Inflammatory macrophage (primary cell): Measurements from ENCODE around the gene KRTAP29-1.

Experiments
- DNase-seq, 2 donors: peaks; one replicate each; pipeline ENCODE4 v3.0.0-alpha.2; 2020 to 2022

KRTAP29-1 gene

DNA sequence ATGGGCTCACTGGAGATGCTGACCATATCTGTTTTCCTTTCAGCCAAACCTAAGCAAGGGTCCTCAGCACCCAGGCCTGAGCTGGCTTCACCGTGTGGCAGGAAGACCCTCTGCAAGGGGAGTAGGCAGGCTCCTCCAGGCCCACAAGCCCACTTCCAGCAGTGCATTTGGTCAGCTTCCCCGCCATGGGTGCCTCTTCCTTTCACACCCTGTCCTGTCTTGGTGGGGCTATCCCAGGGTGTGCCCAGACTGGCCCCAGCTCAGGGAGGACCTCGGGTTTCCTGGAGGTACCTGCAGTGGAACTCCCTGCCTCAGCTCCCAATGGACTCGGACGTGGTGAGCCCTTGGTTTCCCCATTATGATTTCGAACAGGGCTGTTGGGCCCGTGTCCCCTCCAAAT, 25.6 kb upstream of the KRTAP29-1 start:
- no peak for DNase-seq

DNA sequence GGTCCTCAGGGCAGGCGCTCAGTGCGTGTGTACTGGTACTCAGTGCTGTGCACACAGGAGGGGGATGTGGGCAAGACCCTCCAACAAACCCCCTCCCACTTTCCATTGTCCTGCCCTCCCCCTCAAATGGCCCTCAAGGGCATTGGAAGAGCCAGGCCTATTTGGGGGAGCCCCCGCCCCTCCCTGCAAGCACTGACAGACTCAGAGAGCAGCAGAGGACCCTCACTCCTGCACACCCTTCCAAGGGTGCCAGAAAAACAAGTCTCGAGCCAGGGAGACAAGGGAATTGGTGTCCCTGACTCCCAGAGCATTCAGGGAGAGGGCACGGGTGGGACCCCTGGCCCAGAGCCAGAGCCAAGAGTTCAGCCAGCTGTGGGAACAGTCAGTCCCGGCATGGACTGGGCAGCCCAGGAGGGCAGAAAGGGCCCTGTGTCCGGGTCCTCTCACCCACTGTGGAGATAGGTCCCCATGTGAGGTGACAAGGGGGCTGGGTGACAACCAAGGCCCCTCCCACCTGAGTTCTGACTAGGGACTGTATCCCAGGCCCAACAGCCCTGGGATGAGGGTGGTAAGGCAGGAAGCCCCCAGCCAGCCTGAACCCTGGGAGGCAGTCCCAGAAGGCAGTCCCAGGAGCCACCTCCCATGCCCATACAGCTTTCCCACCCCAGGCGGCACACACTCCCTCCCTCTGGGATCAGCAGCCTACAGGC, 24.9 kb upstream of the KRTAP29-1 start:
- no peak for DNase-seq

DNA sequence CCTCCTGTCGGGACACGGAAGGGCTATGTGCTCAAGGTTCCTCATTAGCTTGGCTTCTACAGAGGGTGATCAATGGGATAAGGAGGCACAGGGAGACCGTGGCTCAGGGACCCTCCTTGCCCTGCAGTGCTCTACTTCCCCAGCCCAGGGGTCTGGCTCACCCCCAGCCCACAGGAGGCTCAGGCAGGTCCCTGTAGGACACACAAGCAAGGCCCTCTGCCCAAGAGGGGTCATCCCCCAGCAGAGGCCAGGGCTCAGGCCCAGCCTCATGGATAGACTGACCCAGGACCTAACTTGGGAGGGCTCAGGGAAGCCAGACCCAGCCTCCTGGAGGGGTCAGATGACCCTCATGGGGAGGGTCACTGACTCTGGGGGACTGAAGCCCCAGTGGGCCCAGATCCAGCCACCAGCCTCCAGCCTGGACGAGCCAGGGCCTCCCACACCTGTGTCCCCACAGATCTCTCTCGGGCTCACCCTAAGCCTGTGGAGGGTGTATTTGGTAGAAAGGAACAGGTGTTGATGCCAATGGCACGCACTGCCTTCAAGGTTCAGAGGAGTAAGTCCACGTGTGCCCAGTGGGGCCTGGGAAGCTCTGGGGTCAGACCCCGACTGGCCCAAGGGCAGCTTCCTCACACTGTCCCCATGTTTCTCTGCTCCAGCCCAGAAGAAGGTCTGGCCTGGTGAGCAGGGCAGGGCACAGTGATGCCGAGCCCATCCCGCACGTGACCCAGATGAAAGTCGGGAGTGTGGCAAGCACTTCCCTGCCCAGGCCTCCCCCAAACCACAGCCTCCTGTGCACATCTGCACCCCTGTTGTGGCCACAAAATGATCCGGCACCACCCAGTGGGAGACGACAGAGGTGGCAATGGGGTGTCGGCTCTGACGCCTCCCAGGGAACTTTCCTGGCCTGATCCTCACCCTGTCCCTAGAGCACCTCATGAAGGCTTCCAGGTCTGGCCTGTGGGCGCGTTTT, 23.8 kb upstream of the KRTAP29-1 start:
- DNase-seq = no peak

DNA sequence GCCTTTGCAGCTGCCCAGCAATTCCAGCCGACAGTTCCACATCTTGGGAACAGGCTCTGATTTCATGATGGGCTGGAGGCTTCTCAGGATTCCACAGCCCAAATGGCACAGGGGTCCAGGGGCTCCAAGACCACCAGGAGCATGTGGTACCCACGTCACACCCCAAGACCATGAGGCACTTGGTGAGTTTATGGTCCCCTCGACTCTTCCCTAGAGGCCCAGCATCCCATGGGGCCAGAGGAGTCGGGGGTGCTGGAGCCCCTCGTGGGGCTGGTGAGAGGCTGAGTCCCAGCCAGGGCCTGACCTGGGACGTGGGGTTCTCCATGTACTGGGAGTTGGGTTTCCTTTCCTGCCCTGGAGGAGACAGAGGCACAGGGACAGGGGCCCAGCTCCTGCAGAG, 23.0 kb upstream of the KRTAP29-1 start:
- no peak for DNase-seq

DNA sequence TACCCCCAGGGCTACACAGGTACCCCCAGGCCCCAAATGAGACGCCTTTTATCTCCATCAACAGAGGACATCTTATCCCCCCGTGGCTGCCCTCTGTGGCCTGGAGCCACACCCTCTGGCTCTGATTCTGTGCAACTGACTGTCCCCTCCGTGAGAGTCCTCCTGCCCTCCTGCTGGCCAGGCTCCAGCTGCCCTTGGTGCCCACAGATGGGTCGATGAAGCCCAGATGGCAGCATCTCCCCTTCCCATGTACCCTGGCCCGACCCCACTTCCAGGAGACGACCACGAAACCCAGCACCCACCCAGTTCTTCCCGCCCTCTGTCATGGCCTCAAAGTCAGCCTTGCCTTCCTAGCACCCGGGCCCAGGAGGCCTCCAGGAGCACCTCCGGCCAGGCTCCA, 22.5 kb upstream of the KRTAP29-1 start:
- no peak for DNase-seq

DNA sequence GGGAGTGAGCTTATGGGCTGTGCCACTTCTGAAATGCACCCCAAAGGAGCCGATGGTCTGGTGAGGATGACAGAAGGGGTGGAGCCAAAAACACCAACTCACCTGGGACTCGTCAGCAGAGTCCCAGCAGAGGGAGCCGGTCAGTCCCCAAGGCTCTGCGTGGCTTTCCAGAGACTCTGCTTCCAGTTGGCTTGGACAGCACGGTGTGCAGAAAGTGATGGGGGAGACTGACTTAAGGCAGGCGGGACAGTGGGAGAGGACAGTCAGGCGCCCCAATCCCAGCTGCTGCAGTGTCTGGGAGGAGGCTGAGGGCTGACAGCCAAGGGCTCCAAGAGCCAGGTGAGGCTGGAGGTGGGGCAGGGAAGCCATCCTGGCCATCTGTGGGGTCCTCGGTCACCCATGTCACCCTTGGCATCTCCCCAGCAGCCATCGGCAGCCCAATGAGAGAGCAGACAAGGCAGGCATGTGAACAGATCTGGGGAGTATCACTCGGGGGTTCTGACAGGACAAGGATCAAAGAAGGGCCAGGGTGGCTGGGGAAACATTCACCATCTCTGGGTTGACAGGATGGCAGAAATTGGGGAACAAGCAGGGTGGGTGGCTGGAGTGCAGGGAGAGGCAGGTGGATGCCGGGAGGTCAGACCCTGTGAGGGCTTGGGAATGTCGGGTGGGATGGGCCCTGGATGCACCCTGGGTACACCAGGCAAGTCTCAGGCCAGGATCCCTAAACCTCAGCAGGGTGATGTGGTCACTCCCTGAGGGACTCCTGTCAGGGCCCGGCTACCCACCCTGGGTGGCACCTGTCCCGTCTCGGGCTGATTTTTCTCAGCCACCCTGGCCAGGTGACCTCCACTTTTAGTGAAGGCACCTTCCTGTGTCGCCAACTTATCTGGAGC, 21.8 kb upstream of the KRTAP29-1 start:
- DNase-seq = no peak

DNA sequence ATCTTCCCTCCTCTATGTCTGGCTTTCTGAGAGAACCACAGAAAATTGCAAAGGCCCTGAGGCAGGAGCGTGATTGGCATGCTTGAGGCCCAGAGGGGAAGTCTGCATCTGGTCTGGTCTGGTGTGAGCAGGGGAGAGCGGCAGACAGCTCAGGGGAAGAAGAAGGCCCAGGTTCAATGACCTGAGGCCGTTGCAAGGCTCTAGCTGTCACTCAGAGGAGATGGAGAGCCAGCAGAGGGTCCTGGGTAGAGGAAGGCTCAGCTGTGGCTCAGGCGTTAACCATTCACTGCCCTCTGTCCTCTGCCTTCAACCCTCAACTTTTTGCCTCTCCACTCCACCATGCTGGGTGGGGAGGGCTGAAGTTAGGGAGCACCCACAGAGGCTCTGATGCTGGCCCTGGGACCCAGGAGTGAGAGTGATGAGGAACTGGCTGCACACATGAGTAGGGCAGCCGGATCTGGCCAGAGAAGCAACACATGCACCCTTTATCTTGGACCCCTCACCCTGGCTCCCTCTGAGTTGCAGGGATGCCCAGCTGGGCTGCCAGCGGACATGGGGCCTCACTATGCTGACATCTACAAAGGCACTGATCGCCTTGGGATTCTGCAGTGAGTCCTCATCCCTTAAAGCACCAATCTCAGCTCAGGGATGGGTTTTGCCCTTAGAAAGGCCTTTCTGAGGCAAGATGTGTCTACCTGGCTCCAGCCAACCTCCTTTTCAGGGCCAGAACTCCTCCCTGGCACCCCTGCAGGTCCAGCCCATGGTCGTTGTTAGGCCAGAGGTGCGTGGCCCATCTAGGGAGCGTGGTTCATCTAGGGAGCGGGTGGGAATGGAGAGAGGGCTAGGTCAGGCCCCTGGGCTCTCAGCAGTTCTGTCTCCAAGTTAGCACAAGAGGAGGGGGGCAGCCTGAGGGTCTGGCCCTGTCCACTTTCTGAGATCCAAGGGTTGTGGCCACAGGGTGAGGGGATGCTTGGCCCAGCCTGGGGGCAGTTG, 20.5 kb upstream of the KRTAP29-1 start:
- no peak for DNase-seq

DNA sequence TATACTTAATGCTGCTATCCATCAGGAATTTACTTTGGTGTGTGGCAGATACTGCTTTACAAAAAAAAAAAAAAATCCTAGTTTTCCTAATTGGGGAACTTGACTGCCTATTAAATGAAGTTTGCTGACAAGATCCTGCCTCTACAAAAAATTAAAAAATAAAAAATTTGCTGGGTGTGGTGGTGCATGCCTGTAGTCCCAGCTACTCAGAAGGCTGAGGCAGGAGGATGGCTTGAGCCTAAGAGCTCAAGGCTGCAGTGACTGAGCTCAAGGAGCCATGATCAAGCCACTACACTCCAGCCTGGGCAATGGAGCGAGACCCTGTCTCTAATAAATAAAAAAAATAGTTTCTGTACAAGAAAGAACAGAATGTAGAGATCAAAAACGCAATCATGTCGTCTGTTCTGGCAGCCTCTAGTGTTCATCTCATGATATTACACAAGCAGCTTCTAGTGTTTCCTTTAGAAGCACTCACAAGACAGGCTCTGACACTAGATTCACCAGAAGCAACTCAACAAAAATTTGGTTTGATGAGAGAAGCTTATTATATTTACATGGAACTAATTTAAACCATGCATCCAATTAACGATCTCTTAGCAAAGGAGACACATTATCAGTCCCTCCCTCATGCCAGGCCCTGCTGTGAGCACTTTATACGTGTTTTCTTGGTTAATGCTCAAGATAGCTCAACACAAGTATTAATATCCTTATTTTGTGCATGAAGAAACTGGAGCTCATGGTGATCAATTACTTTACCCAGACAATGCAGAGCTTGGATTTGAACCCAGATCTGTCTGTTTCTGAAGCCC, 19.6 kb upstream of the KRTAP29-1 start:
- DNase-seq = peak; percentile 29 to 45

DNA sequence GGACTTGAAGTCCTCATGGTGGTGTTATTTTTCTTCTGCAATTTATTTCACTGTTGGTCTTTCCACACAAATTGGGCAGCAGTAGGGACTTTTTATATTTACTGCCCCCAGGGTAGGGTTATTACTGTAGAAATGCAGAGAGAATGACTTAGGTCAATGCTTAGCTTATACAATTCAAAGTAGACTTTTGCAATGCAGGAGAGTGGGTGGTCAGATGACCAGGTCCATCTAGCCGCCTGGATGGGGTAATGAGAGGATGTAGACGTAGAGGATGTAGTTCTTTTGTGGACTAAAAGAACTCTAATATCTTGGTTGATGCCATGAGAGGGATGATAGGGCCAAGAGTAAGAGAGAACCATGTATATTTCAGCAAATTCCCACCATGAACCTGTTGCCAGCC, 15.6 kb upstream of the KRTAP29-1 start:
- DNase-seq = peak; percentile 35 to 50

DNA sequence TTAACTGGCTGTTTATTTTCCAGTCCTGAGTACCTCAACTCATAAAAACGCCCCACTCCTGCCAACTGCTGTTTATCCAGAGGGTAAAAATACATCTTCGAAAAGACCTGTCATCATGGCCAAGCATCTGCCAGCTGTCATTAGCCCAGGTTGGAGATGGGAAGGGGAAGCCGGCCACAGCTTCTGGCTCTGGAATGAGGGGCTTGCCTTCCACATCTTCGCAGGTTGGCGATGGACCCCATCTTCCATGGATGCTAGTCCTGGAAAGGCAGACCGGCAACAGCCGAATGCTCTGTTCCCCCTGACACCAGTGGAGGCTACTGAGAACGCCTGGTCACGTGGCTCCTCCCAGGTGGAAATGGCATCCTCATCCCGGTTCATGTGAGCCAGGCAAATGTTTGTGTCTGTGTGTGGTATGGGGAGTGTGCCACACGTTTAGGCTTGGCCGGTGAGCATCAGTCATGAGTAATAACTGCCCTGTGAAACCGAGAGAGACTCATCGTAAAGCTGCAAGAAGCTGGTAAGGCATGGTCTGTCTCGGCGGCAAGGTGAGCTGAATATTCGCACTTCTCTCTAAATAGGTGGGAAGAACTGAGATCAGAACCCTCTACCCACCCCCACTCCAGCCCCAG, 13.3 kb upstream of the KRTAP29-1 start:
- DNase-seq = no peak

DNA sequence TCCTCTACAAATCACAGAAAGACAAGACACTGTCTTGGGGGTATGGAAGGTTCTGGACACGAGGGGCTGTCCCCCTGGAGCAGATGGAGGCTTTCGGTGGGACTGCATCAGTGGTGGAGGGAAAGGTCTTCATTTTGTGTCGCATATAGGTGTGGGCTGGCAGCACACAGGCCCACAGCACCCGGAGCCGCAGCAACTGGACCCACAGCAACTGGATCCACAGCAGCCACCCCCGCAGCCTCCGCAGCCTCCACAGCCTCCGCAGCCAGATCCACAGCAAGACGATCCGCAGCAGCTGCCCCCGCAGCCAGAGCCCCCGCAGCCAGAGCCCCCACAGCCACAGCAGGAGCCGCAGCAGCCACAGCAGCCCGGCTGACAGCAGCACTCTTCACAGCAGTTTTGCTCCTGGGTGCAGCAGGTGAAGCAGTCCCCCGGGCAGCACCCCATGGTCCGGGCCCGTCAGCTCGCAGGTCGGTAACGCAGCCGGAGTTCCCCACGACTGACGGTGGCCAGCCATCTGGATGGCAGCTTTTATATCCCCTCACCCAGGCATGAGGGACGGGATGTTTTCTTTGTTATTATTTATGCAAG, 12.6 kb upstream of the KRTAP29-1 start, which contains the start of gene KRTAP17-1:
Gene KRTAP17-1, minus strand, starts transcription at position 507 of the 591 bp plus-strand sequence. Its CDS starts 60 bp downstream, at position 447.
- DNase-seq = no peak

DNA sequence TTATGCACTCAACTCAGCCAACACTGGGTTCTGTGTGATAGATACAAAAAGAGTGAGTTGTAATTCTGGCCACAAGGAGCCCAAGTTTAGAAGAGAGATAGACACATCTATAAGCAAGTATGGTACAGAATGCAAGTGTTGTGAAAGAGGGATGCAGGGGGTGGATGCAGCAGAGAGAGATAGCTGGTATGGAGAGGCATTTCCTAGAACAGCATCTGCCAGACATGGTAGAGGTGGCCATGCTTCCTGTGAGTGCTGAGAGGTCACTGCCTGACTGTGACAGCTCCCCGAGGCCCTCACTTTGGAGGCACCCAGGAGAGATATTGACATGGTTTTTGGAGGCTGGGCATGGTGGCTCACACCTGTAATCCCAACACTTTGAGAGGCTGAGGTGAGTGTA, 8.5 kb upstream of the KRTAP29-1 start:
- no peak for DNase-seq

DNA sequence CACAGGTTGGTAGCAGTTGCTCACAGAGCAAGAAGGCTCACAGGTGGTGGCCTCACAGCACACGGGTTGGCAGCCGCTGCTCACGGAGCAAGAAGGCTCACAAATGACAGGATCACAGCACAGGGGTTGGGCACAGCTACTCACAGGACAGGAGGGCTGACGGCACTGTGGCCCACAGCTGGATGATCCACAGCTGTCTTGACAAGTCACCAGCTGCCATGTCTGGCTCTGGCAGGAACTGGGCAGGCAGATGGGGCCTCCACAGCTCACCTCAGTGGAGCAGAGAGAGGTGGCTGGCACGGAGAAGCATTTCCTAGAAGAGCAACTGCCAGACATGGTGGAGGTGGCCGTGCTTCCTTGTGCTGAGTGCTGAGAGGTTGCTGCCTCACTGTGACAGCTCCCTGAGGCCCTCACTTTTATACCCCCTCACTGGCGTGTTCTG, 6.3 kb upstream of the KRTAP29-1 start, which contains the start of gene KRTAP16-1:
Gene KRTAP16-1, minus strand, starts transcription at position 392 of the 442 bp plus-strand sequence. Its CDS starts 56 bp downstream, at position 336.
- DNase-seq = no peak

DNA sequence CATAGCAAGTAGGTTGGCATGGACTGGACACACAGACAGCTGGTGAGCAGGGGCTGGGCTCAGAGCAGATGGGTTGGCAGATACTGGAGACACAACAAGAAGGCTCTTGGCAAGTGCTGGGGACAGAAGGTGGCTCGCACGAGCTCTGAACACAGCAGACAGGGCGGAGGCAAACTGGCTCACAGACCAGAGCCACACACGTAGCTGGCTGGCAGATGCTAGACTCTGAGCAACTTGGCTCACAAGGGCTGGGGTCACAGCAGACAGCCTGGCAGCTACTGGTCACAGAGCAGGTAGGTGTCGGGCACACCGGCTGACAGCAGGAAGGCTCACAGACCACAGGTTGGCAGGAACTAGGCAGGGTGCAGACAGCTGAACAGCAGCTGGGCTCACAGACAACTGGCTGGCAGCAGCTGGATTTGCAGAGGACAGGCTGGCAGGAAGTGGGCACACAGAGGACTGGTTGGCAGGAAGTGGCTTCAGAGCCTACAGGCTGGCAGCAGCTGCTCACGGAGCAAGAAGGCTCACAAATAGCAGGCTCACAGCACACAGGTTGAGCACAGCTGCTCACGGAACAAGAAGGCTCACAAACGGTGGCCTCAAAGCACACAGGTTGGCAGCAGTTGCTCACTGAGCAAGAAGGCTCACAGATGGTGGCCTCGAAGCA, 5.7 kb upstream of the KRTAP29-1 start:
- no peak for DNase-seq

DNA sequence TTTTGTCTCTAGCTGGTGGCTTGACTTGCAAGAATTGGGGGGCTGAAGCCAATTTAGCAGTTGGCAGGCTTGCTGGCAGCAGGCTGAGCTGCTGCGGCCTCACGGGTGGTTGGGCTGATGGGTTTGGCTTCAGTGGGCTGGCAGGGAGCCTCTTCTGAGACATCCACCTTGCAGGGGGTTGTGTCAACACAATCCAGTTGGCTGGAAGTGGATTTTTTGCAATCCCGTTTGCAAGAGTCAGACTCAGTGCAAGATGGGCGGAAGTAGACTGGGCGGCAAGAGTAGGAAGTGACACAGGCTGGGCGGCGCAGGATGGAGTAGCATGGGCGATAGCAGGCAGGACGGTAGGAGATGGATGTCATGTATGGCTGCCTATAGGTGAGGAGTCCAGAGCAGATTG, 5.0 kb upstream of the KRTAP29-1 start:
- DNase-seq = peak; percentile 37 to 45

DNA sequence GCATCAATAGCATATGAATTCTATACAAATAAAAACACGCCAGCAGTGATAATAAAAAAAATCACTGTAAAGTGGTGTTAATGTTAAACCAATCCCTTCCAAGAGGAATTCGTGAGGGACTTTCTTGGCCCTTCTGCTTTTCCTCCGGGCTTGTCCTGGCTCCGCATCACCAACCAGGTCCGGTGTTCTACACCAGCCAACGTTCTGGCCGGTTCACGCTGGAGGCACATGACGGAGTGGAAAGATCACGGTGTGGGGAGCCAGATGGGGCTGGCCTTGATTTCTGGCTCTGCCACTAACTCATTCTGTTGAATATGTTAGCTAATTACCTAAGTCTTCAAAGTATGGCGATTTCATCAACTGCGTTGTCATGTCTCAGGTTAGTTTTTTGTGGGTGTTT, 1.4 kb upstream of the KRTAP29-1 start:
- no peak for DNase-seq

DNA sequence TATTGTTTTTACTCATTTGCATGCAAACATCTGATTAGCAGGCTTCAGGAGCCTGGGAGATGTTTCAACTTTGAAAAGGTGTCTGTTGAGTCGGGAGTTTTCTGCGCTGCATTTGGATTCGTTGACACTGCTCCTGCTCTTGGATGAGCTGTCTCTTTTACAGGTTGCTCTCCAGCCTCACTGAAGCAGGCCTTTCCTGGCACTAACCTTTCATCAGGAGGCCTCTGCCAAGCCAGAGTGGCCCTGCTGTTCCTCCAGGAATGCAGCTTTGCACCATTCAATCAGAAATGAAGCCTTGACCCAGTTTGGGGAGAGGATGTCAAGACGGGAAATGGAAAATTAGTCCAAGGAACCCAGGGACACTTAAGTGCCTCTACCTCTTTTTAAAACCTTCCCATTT, 330 bp upstream of the KRTAP29-1 start:
- DNase-seq = no peak

DNA sequence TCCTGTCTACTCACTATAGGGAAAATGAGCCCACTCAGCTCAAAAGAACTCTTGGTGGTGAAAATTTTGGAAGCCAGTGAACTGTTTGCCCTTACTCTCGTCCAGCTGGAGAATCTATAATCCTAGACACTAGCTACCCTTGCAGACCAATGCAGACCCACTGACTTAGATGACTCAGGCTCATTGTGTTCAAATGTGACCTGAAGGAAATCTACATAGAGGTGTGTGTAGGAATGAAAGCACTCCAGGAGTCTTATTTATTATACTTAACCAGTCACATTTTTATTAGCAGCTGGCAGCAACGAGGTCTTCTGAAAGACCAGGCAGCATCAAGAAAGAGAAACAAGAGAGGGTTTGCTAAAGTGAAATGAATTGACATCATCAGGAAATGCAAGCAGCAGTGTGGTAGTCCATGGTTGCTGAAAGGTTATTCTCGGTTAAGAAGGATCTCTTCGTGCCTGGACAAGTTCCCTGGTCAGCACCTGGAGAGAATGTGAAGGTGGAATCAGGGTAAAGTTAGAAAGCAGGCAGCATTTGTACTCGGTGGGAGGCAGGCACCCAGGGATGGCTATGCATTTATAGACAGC, 1.4 kb downstream of the KRTAP29-1 start:
- no peak for DNase-seq
